ENCODE measurements around the gene NCKAP5. TPM values are rescaled to one million over a fixed set of nuclear protein-coding genes. Genes with fewer than 3 reads are reported as not detected.
A peak's percentile ranks its signal among the peaks of the same experiment; 100 is the strongest.

NCKAP5 gene
- total and polyA plus RNA-seq, 2 of the 8 experiments (the other 6 are each of a cell fraction or from before 2014, with no cell fraction given) = 0.27 to 0.86 TPM

GRCh38 chr2:133421516-133422324 is 146.5 kb downstream of the NCKAP5 start:
- WGBS, 2 experiments (ENCODE audit: extremely low coverage in 1 of 2, insufficient coverage in 1 of 2, insufficient read length in 1 of 2, insufficient replicate concordance in 2 of 2, low coverage in 1 of 2, low lambda C conversion rate in 2 of 2, missing lambda C conversion rate in 1 of 2) = 84% methylated on average over 4 of the region's 4 CpGs; no CpG with 5 or more reads in 1 of the 2 experiments
- peak overlapping the region; percentile 52; the same call in 1 of the 2 replicates for H2BK12ac ChIP-seq (ENCODE audit: low read depth, low read length)
- FAIRE-seq (no peak), DNase-seq (ENCODE audit: low read depth in 1 of 2, low spot score in 2 of 2) (no peak)
- no peaks in the 10 kb centered on the region for H4K20me1 ChIP-seq (replicated peaks in 1 of 2; ENCODE audit: control insufficient read depth in 1 of 2, insufficient read depth in 2 of 2, low read length in 2 of 2)
- no peak overlapping the region for H3K9ac ChIP-seq (replicated peaks in 1 of 4; ENCODE audit: extremely low read depth in 1 of 4, low read depth in 3 of 4, low read length in 3 of 4)
- no peak overlapping the region for H3K56ac ChIP-seq (replicated peaks; ENCODE audit: insufficient read length, low read depth, low read length)
- no peaks in the 10 kb centered on the region for H3K79me2 ChIP-seq (ENCODE audit: control insufficient read depth in 1 of 2, insufficient read depth in 2 of 2, low read length in 2 of 2)
- no peaks in the 10 kb centered on the region for H3K9me3 ChIP-seq (ENCODE audit: insufficient read depth in 2 of 2, low read depth in 1 of 2, low read length in 1 of 2)
- no peak overlapping the region for H2BK5ac ChIP-seq (ENCODE audit: low read depth, low read length)
- H3K4me1 ChIP-seq (replicated peaks in 1 of 4; ENCODE audit: control insufficient read depth in 3 of 4, insufficient read depth in 4 of 4, low read length in 3 of 4) = peaks cover 4 to 18% (median 11%) of the 10 kb centered on the region in 4 experiments; a peak in 5 of 7 replicates
- H3K23me2 ChIP-seq (ENCODE audit: low read depth, low read length) = no peaks in the 10 kb centered on the region
- H2BK15ac ChIP-seq (ENCODE audit: low read length) = 0 out of 2 replicates have a peak overlapping the region, but pooled peaks have one; percentile 82
- no peak overlapping the region for H2AK5ac ChIP-seq (ENCODE audit: low read depth, low read length)
- H3K4me2 ChIP-seq (ENCODE audit: insufficient read depth in 1 of 2, low read depth in 2 of 2, low read length in 2 of 2) = no peak overlapping the region
- CTCF ChIA-PET (ENCODE audit: partially characterized antibody) = interaction anchor here (1.2 to 3.4 kb wide), 3 partner anchors 8 to 358 kb away, joined by 3 to 17 read pairs (median 3); no protein-coding TSS in a partner anchor
- H3K23ac ChIP-seq (ENCODE audit: insufficient read length) = no peak overlapping the region
- H3K79me1 ChIP-seq (ENCODE audit: low read depth, low read length) = no peaks in the 10 kb centered on the region
- H2BK120ac ChIP-seq (replicated peaks; ENCODE audit: low read depth, low read length) = peak overlapping the region; percentile 24
- H4K91ac ChIP-seq (replicated peaks; ENCODE audit: insufficient read length, low read length) = no peak overlapping the region
- POLR2A ChIA-PET (ENCODE audit: partially characterized antibody) = no interaction called here
- no peak overlapping the region for H3K4ac ChIP-seq (replicated peaks; ENCODE audit: insufficient read length, low read depth, low read length)
- H2AFZ ChIP-seq (ENCODE audit: low read length) = no peak overlapping the region
- no peak overlapping the region for H2BK20ac ChIP-seq (ENCODE audit: low read length)
- no peak overlapping the region for H3K18ac ChIP-seq (ENCODE audit: extremely low read depth, low read length)
- no peak overlapping the region for H3K4me3 ChIP-seq (ENCODE audit: extremely low read depth in 1 of 4, insufficient read depth in 2 of 4, low read depth in 3 of 4, low read length in 4 of 4)
- H3K27ac ChIP-seq (ENCODE audit: low read depth, low read length) = no peak overlapping the region
- no peak overlapping the region for H4K5ac ChIP-seq (ENCODE audit: insufficient read length, low read depth, low read length)
- H3K36me3 ChIP-seq (ENCODE audit: control insufficient read depth in 2 of 4, insufficient read depth in 4 of 4, low read length in 3 of 4) = no peaks in the 10 kb centered on the region
- H3K14ac ChIP-seq (ENCODE audit: insufficient read length) = no peak overlapping the region
- H4K8ac ChIP-seq (ENCODE audit: extremely low read depth, insufficient read depth, low read length) = no peak overlapping the region
- H3K27me3 ChIP-seq (replicated peaks in 1 of 4; ENCODE audit: control insufficient read depth in 3 of 4, extremely low read depth in 1 of 4, insufficient read depth in 3 of 4, low read length in 3 of 4) = no peaks in the 10 kb centered on the region
- TF ChIP-seq TBP (IDR thresholded peaks at IDR 0.05; ENCODE audit: low read depth, low read length) (no peak), ATF2 (IDR thresholded peaks at IDR 0.05; ENCODE audit: low read length) (no peak), EP300 (IDR thresholded peaks at IDR 0.05; ENCODE audit: borderline replicate concordance in 1 of 2, low read depth in 2 of 2, low read length in 2 of 2) (no peak), SP1 (IDR thresholded peaks at IDR 0.05; ENCODE audit: low read depth, low read length) (no peak), TCF12 (IDR thresholded peaks at IDR 0.05; ENCODE audit: low read depth, low read length) (no peak)
